ENCODE results near the gene RYR3. TPM values are rescaled to one million over a fixed set of nuclear protein-coding genes. Genes with fewer than 3 reads are reported as not detected.
A peak's percentile ranks its signal among the peaks of the same experiment; 100 is the strongest.

The RYR3 gene
- total and polyA plus RNA-seq, 7 donors, result 2.5 to 159 (median 24.0) TPM

GRCh38 chr15:33837294-33837693 lies 526.5 kb downstream of the RYR3 start:
- DNase-seq, result no peak
- Histone ChIP-seq H3K4me1 (peaks cover 5% of the 10 kb centered on the region), H3K4me3 (no peak overlapping the region), H3K27ac (peak overlapping the region; percentile 16), H3K27me3 (ENCODE audit: insufficient read depth in 3 of 3, low read length in 2 of 3) (no peaks in the 10 kb centered on the region), H3K9me3 (no peaks in the 10 kb centered on the region), H3K36me3 (ENCODE audit: insufficient read depth in 1 of 2, low read depth in 1 of 2) (peaks cover 0 to 14% of the 10 kb centered on the region in 2 donors)
- intact Hi-C loops (cut with DNase I), result no loop called here
- no peak for TF ChIP-seq CTCF (IDR thresholded peaks at IDR 0.05)
- ATAC-seq, result peak; percentile 71 to 80 (median 78)
- WGBS, 3 donors, result 14 to 24% (median 18%) methylated on average over 1 of the region's 1 CpG

DNA sequence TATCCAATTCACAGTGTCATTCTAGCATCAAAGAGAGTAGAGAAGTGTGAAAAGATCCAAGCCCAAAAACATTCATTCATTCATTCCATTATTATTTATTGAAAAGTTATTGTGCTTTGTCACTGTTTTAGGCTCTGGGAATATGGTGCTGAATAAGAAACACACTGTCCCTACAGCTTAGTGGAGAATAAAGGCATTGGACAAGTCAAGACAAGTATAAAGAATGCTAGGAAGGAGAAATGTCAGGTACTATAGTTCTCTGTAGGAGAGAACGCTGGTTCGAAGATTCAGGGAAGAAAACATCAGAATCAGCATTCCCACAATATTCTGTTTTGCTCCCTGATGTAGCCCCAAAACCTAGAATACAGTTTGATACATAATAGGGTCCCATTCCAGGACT lies 528.8 kb downstream of the RYR3 start:
- 92 to 95% (median 93%) methylated on average over 2 of the region's 2 CpGs for WGBS, 3 donors
- DNase-seq (no peak), ATAC-seq (no peak)
- no peak for TF ChIP-seq CTCF (IDR thresholded peaks at IDR 0.05)
- intact Hi-C loops (cut with DNase I), result no loop called here
- no peaks in the 10 kb centered on the region for H3K9me3 ChIP-seq
- H3K27ac ChIP-seq, result no peak overlapping the region
- no peaks in the 10 kb centered on the region for H3K27me3 ChIP-seq (ENCODE audit: insufficient read depth in 3 of 3, low read length in 2 of 3)
- no peak overlapping the region for H3K4me3 ChIP-seq
- peaks cover 0 to 20% of the 10 kb centered on the region in 2 donors for H3K36me3 ChIP-seq (ENCODE audit: insufficient read depth in 1 of 2, low read depth in 1 of 2)
- H3K4me1 ChIP-seq, result peaks cover 5% of the 10 kb centered on the region

GRCh38 chr15:33840615-33841014 lies 529.8 kb downstream of the RYR3 start:
- Histone ChIP-seq H3K27ac (no peak overlapping the region), H3K9me3 (no peaks in the 10 kb centered on the region), H3K27me3 (ENCODE audit: insufficient read depth in 3 of 3, low read length in 2 of 3) (no peaks in the 10 kb centered on the region), H3K36me3 (ENCODE audit: insufficient read depth in 1 of 2, low read depth in 1 of 2) (peaks cover 0 to 25% of the 10 kb centered on the region in 2 donors), H3K4me3 (no peak overlapping the region), H3K4me1 (peaks cover 5% of the 10 kb centered on the region)
- DNase-seq (no peak), ATAC-seq (no peak)
- 90 to 98% (median 91%) methylated on average over 3 of the region's 3 CpGs for WGBS, 3 donors
- intact Hi-C loops (cut with DNase I), result loop anchor here in 1 of 2 donors (10.0 kb wide), 1 partner anchor 64 kb away; no protein-coding TSS in a partner anchor
- no peak for TF ChIP-seq CTCF (IDR thresholded peaks at IDR 0.05)

GRCh38 chr15:33844186-33844585 lies 533.4 kb downstream of the RYR3 start:
- no peak overlapping the region for H3K27ac ChIP-seq
- peaks cover 0 to 35% of the 10 kb centered on the region in 2 donors for H3K36me3 ChIP-seq (ENCODE audit: insufficient read depth in 1 of 2, low read depth in 1 of 2)
- no peak for DNase-seq
- no peak for ATAC-seq
- no peaks in the 10 kb centered on the region for H3K27me3 ChIP-seq (ENCODE audit: insufficient read depth in 3 of 3, low read length in 2 of 3)
- H3K9me3 ChIP-seq, result no peaks in the 10 kb centered on the region
- H3K4me3 ChIP-seq, result no peak overlapping the region
- intact Hi-C loops (cut with DNase I), result loop anchor here in 1 of 2 donors (10.0 kb wide), 1 partner anchor 61 kb away; no protein-coding TSS in a partner anchor
- TF ChIP-seq CTCF (IDR thresholded peaks at IDR 0.05), result no peak
- whole genome bisulfite sequencing, 3 donors, result 80 to 90% (median 89%) methylated on average over 4 of the region's 4 CpGs
- no peaks in the 10 kb centered on the region for H3K4me1 ChIP-seq

- WGBS, 3 donors, result 90 to 96% (median 91%) methylated on average over 4 of the region's 4 CpGs
- no peak for TF ChIP-seq CTCF (IDR thresholded peaks at IDR 0.05)
- intact Hi-C loops (cut with DNase I), result loop anchor here in 1 of 2 donors (10.0 kb wide), 1 partner anchor 60 kb away; no protein-coding TSS in a partner anchor
Measured at GRCh38 chr15:33844597-33844996, 533.8 kb downstream of the RYR3 start.

More at GRCh38 chr15:33844597-33844996, 533.8 kb downstream of the RYR3 start:
- H3K27ac ChIP-seq, result no peak overlapping the region
- H3K27me3 ChIP-seq (ENCODE audit: insufficient read depth in 3 of 3, low read length in 2 of 3), result no peaks in the 10 kb centered on the region
- no peaks in the 10 kb centered on the region for H3K9me3 ChIP-seq
- H3K36me3 ChIP-seq (ENCODE audit: insufficient read depth in 1 of 2, low read depth in 1 of 2), result peaks cover 0 to 40% of the 10 kb centered on the region in 2 donors
- no peak for ATAC-seq
- no peaks in the 10 kb centered on the region for H3K4me1 ChIP-seq
- H3K4me3 ChIP-seq, result no peak overlapping the region
- DNase-seq, result no peak

All from psoas muscle (tissue), 8 donors.